ENCODE measurements around the gene SLC35A5. TPM values are rescaled to one million over a fixed set of nuclear protein-coding genes. Genes with fewer than 3 reads are reported as not detected.

SLC35A5 gene
- total and polyA plus RNA-seq, 2 experiments from 2014 or later, result 16.7 to 38.3 TPM

- Histone ChIP-seq H3K9me3 (ENCODE audit: low read depth) (no peaks in the 10 kb centered on the region), H3K36me3 (no peaks in the 10 kb centered on the region), H3K27me3 (no peaks in the 10 kb centered on the region), H3K4me3 (no peak overlapping the region), H3K4me1 (ENCODE audit: low read depth) (peaks cover 8% of the 10 kb centered on the region), H3K27ac (no peak overlapping the region)
- peak in 1 of 2 donors; percentile 94 for DNase-seq (ENCODE audit: low read depth in 1 of 2, low spot score in 1 of 2)
- TF ChIP-seq CTCF (IDR thresholded peaks at IDR 0.05; ENCODE audit: low read depth, low read length), result no peak
Observed at GRCh38 chr3:112605285-112605684, 43.4 kb downstream of the SLC35A5 start.

DNA sequence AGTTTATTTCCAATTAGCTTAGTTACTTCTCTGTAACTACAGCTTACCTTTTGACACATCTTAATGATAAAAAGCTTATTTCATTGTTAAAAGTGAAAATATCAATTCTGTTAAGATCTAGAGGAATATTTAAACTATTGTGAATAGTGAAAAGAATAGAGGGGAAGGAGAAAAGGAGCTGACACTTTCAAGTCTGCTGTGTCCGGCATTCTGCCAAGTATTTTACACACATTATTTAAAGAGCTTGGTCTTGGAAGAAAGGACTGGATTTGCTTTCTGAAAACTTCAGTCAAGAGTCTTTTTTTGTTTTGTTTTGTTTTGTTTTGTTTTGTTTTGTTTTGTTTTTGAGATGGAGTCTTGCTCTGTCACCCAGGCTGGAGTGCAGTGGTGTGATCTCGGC is 44.3 kb downstream of the SLC35A5 start:
- no peak overlapping the region for H3K27ac ChIP-seq
- TF ChIP-seq CTCF (IDR thresholded peaks at IDR 0.05; ENCODE audit: low read depth, low read length), result no peak

GRCh38 chr3:112607863-112608262 is 46.0 kb downstream of the SLC35A5 start:
- no peak overlapping the region for H3K4me3 ChIP-seq
- H3K27me3 ChIP-seq, result no peaks in the 10 kb centered on the region
- H3K27ac ChIP-seq, result no peak overlapping the region
- no peak for TF ChIP-seq CTCF (IDR thresholded peaks at IDR 0.05; ENCODE audit: low read depth, low read length)
- H3K36me3 ChIP-seq, result no peaks in the 10 kb centered on the region
- H3K4me1 ChIP-seq (ENCODE audit: low read depth), result peaks cover 18% of the 10 kb centered on the region
- H3K9me3 ChIP-seq (ENCODE audit: low read depth), result no peaks in the 10 kb centered on the region
- peak in 1 of 2 donors; percentile 2 for DNase-seq (ENCODE audit: low read depth in 1 of 2, low spot score in 1 of 2)

More for the DNA sequence above, 44.3 kb downstream of the SLC35A5 start:
- no peak overlapping the region for H3K4me3 ChIP-seq
- peaks cover 8% of the 10 kb centered on the region for H3K4me1 ChIP-seq (ENCODE audit: low read depth)
- H3K27me3 ChIP-seq, result no peaks in the 10 kb centered on the region
- no peaks in the 10 kb centered on the region for H3K9me3 ChIP-seq (ENCODE audit: low read depth)
- peak in 1 of 2 donors; percentile 27 for DNase-seq (ENCODE audit: low read depth in 1 of 2, low spot score in 1 of 2)
- H3K36me3 ChIP-seq, result no peaks in the 10 kb centered on the region

DNA sequence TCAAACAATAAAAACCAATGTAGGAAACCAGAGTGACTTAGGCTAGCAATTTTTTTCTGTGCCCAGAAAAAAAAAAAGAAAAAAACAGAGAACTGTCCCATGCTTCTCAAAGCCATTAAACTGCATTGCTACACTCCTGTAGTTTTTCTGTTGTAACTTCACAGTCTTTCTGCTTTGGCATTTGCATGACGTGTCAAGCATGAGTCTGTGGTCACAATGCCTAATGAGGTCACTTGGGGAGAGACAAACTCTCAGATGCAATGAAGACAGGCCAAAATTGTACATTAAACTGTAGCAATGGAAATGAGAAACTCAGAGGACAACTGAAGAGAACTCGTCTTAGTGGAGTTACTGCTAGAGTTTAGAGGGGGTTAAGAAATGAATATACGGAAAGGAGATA is 48.3 kb downstream of the SLC35A5 start:
- Histone ChIP-seq H3K4me1 (ENCODE audit: low read depth) (peaks cover 18% of the 10 kb centered on the region), H3K4me3 (no peak overlapping the region), H3K27ac (no peak overlapping the region), H3K9me3 (ENCODE audit: low read depth) (no peaks in the 10 kb centered on the region), H3K36me3 (no peaks in the 10 kb centered on the region), H3K27me3 (no peaks in the 10 kb centered on the region)
- DNase-seq (ENCODE audit: low read depth in 1 of 2, low spot score in 1 of 2), result peak in 1 of 2 donors; percentile 75
- no peak for TF ChIP-seq CTCF (IDR thresholded peaks at IDR 0.05; ENCODE audit: low read depth, low read length)

DNA sequence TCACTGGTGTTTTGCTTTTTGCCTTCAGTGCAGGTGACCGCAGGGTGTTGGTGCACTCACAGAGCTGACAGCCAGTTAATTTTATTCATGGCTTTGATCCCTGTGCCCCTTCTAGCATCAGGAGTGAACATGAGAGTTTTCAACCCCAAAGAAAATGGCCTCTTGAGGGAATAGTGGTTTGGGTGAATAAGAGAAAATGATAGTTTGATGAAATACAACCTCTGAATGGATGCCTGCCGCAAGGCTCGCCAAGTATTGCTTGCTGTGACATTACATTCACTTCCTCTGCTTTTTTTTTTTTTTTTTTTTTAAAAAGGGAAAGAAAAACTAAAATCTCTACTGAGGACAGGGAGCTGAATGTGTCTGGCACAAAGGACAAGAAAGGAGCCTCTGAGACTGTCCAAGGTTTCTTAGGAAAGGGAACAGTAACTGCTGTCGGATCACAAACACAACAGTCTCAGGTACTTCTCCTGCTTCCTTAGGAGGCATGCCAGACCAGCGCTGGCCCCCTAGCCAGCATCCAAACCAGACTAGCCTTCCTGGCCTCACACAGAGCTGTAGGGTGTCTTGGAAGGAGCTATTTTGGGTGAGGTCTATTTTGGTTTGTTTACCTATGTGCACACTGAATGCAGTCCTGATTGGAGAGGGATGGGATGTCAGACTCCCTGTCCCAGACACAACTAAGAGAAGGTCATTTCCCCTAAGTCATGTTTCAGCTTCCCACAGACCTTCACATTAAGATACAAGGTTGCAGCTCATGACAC is 50.1 kb downstream of the SLC35A5 start:
- Histone ChIP-seq H3K36me3 (no peaks in the 10 kb centered on the region), H3K4me1 (ENCODE audit: low read depth) (peaks cover 18% of the 10 kb centered on the region), H3K9me3 (ENCODE audit: low read depth) (no peaks in the 10 kb centered on the region), H3K4me3 (no peak overlapping the region), H3K27me3 (no peaks in the 10 kb centered on the region), H3K27ac (peak overlapping the region; percentile 58)
- DNase-seq (ENCODE audit: low read depth in 1 of 2, low spot score in 1 of 2), result no peak
- no peak for TF ChIP-seq CTCF (IDR thresholded peaks at IDR 0.05; ENCODE audit: low read depth, low read length)

All from cardiac muscle cell (in vitro differentiated cells and primary cell).